Measurements from ENCODE around the gene DRG1. TPM values are rescaled to one million over a fixed set of nuclear protein-coding genes. Genes with fewer than 3 reads are reported as not detected.

Gene DRG1
- total and polyA plus RNA-seq, 2 donors (not counting 3 experiments of a cell fraction or from before 2014, with no cell fraction given) = 37.7 to 65.1 TPM

DNA sequence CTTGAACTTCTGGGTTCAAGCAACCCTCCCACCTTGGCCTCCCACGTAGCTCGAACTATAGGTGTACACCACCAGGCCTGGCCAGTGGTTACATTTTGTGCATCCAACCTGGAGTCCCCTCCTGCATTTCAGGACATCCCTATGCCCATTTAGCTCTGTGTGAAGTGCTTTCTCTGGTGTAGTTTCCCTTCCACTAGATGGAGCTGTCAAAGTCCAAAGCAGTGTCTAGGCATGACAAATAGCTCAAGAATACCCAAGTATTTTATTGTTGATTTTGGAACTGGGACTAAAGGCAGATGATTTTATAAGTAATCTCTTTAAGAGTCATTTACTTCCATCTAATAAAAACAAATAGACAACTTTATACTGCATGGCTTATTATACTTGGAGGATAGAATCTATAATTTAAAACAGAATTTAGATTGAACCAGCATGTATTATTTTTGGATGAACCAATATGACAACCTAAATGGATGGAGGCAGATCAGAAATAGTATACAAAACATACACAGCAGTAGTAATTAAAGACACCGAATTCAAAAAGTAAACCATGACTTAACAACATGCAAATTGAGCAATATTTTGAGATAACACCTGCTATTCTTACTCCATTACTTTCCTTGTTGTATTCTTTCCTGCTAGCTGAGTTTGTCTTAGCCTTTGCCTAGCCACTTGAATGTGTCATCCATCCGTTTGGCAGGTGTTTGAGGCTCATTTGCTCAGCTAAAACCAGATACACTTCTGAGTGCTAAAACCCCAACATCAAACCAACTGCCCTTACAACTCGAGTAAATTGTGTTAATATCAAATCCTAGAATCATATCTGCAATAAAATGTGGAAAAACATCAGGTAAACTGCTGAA lies 52.5 kb downstream of the DRG1 start:
- no peak for TF ChIP-seq POLR2AphosphoS5 (IDR thresholded peaks at IDR 0.05; ENCODE audit: insufficient read depth, low read depth, low read length)
- TF ChIP-seq, protein P1, sequence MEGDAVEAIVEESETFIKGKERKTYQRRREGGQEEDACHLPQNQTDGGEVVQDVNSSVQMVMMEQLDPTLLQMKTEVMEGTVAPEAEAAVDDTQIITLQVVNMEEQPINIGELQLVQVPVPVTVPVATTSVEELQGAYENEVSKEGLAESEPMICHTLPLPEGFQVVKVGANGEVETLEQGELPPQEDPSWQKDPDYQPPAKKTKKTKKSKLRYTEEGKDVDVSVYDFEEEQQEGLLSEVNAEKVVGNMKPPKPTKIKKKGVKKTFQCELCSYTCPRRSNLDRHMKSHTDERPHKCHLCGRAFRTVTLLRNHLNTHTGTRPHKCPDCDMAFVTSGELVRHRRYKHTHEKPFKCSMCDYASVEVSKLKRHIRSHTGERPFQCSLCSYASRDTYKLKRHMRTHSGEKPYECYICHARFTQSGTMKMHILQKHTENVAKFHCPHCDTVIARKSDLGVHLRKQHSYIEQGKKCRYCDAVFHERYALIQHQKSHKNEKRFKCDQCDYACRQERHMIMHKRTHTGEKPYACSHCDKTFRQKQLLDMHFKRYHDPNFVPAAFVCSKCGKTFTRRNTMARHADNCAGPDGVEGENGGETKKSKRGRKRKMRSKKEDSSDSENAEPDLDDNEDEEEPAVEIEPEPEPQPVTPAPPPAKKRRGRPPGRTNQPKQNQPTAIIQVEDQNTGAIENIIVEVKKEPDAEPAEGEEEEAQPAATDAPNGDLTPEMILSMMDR (IDR thresholded peaks at IDR 0.05; ENCODE audit: extremely low read depth in 1 of 2, insufficient read depth in 1 of 2, low read depth in 1 of 2, low read length in 2 of 2) = peak; percentile 46 to 53
- FAIRE-seq = peak; percentile 54
- CTCF ChIA-PET = interaction anchor here (0.6 to 1.9 kb wide), 28 partner anchors 9 to 519 kb away, joined by 3 to 32 read pairs (median 4); partner anchors contain the start of genes EIF4ENIF1 and PISD

DNA sequence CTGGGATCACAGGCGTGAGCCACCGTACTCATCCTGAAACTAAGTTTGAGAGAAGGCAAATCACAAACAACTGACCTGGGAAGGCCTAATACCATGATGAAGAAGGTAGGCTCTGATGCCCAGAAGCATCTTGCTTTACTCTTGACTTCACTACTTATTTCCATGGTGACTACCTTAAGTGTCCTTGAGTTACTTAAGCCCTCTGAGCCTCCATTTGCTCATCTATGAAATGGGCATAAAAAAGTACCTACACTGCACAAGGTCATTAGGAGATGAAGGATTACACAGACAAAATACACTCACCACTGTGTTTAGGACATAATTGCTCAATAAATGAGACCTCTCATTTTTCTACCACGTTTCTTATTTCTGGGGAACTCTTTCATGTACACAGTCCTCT lies 62.3 kb downstream of the DRG1 start:
- Histone ChIP-seq H3K27me3 (ENCODE audit: control insufficient read depth in 2 of 2, insufficient read depth in 2 of 2, low read length in 2 of 2) (no peaks in the 10 kb centered on the region), H3K9ac (replicated peaks; ENCODE audit: extremely low read depth, insufficient read depth, low read length) (no peak overlapping the region), H3K9me1 (replicated peaks; ENCODE audit: control insufficient read depth, extremely low read depth, insufficient read depth, low read length) (no peaks in the 10 kb centered on the region), H3K4me3 (replicated peaks in 1 of 3; ENCODE audit: insufficient read depth in 1 of 3, low read depth in 1 of 3, low read length in 3 of 3) (no peak overlapping the region), H3K4me1 (ENCODE audit: control insufficient read depth, extremely low read depth, insufficient read depth, low read length) (no peaks in the 10 kb centered on the region), H3K27ac (ENCODE audit: insufficient read depth, low read depth, low read length) (no peak overlapping the region), H3K4me2 (ENCODE audit: insufficient read depth, low read length) (no peak overlapping the region), H4K20me1 (replicated peaks; ENCODE audit: control insufficient read depth, extremely low read depth, insufficient read depth, low read length) (no peaks in the 10 kb centered on the region), H2AFZ (ENCODE audit: low read depth, low read length) (no peak overlapping the region), H3K79me2 (ENCODE audit: control insufficient read depth, insufficient read depth, low read length) (peaks cover 5% of the 10 kb centered on the region), H3K36me3 (ENCODE audit: control insufficient read depth in 2 of 2, extremely low read depth in 1 of 2, insufficient read depth in 2 of 2, low read length in 2 of 2) (peaks cover 12 to 19% of the 10 kb centered on the region in 2 experiments), H3K9me3 (replicated peaks; ENCODE audit: control insufficient read depth, insufficient read depth, low read length) (no peaks in the 10 kb centered on the region)
- dilution Hi-C loops (cut with MboI; ENCODE audit: extremely low pct_ligation_motif_present, low sequenced_read_pairs) = no loop called here
- BruUV-seq (replicated peaks) = no TSS peak
- DNase-seq (ENCODE audit: low read depth, low spot score) (no peak), FAIRE-seq (no peak)
- TF ChIP-seq POLR2A (IDR thresholded peaks at IDR 0.05; ENCODE audit: low read depth, low read length) (no peak), POLR2AphosphoS5 (IDR thresholded peaks at IDR 0.05; ENCODE audit: insufficient read depth, low read depth, low read length) (no peak), FOS (IDR thresholded peaks at IDR 0.05; ENCODE audit: borderline replicate concordance, insufficient read depth, low read length) (no peak), JUN (IDR thresholded peaks at IDR 0.05; ENCODE audit: borderline replicate concordance, insufficient read depth, insufficient read length, low read depth) (no peak), GATA2 (IDR thresholded peaks at IDR 0.05; ENCODE audit: insufficient read depth, insufficient read length, low read depth, low read length) (no peak), MYC (IDR thresholded peaks at IDR 0.05; ENCODE audit: low read depth, low read length) (no peak), EZH2 (IDR thresholded peaks at IDR 0.05; ENCODE audit: borderline replicate concordance, low read depth, low read length, severe bottlenecking) (no peak)
- TF ChIP-seq, protein P2, sequence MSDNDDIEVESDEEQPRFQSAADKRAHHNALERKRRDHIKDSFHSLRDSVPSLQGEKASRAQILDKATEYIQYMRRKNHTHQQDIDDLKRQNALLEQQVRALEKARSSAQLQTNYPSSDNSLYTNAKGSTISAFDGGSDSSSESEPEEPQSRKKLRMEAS (IDR thresholded peaks at IDR 0.05; ENCODE audit: insufficient read depth, insufficient read length) = no peak
- TF ChIP-seq, protein P1 (IDR thresholded peaks at IDR 0.05; ENCODE audit: extremely low read depth in 1 of 2, insufficient read depth in 1 of 2, low read depth in 1 of 2, low read length in 2 of 2) = no peak
- CTCF ChIA-PET = interaction anchor here (3.0 kb wide), 1 partner anchor 10 kb away, joined by 13 read pairs; no protein-coding TSS in a partner anchor
- intact Hi-C loops (cut with micrococcal nuclease) = no loop called here
- POLR2A ChIA-PET = no interaction called here

More for the DNA sequence above, 52.5 kb downstream of the DRG1 start:
- peak; percentile 59 for DNase-seq (ENCODE audit: low read depth, low spot score)
- intact Hi-C loops (cut with micrococcal nuclease) = loop anchor here (1.0 kb wide), 1 partner anchor 182 kb away; no protein-coding TSS in a partner anchor
- no peaks in the 10 kb centered on the region for H3K9me3 ChIP-seq (replicated peaks; ENCODE audit: control insufficient read depth, insufficient read depth, low read length)
- BruUV-seq (replicated peaks) = no TSS peak
- H4K20me1 ChIP-seq (replicated peaks; ENCODE audit: control insufficient read depth, extremely low read depth, insufficient read depth, low read length) = no peaks in the 10 kb centered on the region
- H2AFZ ChIP-seq (ENCODE audit: low read depth, low read length) = no peak overlapping the region
- H3K4me2 ChIP-seq (ENCODE audit: insufficient read depth, low read length) = no peak overlapping the region
- H3K79me2 ChIP-seq (ENCODE audit: control insufficient read depth, insufficient read depth, low read length) = no peaks in the 10 kb centered on the region
- no peak overlapping the region for H3K27ac ChIP-seq (ENCODE audit: insufficient read depth, low read depth, low read length)
- peaks cover 13 to 27% of the 10 kb centered on the region in 2 experiments for H3K36me3 ChIP-seq (ENCODE audit: control insufficient read depth in 2 of 2, extremely low read depth in 1 of 2, insufficient read depth in 2 of 2, low read length in 2 of 2)
- POLR2A ChIA-PET = no interaction called here
- H3K9ac ChIP-seq (replicated peaks; ENCODE audit: extremely low read depth, insufficient read depth, low read length) = no peak overlapping the region
- no peaks in the 10 kb centered on the region for H3K27me3 ChIP-seq (ENCODE audit: control insufficient read depth in 2 of 2, insufficient read depth in 2 of 2, low read length in 2 of 2)
- dilution Hi-C loops (cut with MboI; ENCODE audit: extremely low pct_ligation_motif_present, low sequenced_read_pairs) = no loop called here
- no peaks in the 10 kb centered on the region for H3K9me1 ChIP-seq (replicated peaks; ENCODE audit: control insufficient read depth, extremely low read depth, insufficient read depth, low read length)
- no peak overlapping the region for H3K4me3 ChIP-seq (replicated peaks in 1 of 3; ENCODE audit: insufficient read depth in 1 of 3, low read depth in 1 of 3, low read length in 3 of 3)
- H3K4me1 ChIP-seq (ENCODE audit: control insufficient read depth, extremely low read depth, insufficient read depth, low read length) = no peaks in the 10 kb centered on the region

All from endothelial cell of umbilical vein (primary cell).